GM19099 (cell line): ENCODE results near the gene DLGAP3.
A peak's percentile ranks its signal among the peaks of the same experiment; 100 is the strongest.

Experiments
- POLR2A ChIP-seq: IDR thresholded peaks from 3 replicates; pipeline ENCODE4 v1.6.1; 2011; ENCODE audit warnings: low read depth; ENCODE audit not compliant: insufficient read length; ENCODE audit errors: extremely low read depth

The DLGAP3 gene

GRCh38 chr1:34865981-34866761, 63.3 kb downstream of the DLGAP3 start:
- peak; percentile 80 for TF ChIP-seq POLR2A

DNA sequence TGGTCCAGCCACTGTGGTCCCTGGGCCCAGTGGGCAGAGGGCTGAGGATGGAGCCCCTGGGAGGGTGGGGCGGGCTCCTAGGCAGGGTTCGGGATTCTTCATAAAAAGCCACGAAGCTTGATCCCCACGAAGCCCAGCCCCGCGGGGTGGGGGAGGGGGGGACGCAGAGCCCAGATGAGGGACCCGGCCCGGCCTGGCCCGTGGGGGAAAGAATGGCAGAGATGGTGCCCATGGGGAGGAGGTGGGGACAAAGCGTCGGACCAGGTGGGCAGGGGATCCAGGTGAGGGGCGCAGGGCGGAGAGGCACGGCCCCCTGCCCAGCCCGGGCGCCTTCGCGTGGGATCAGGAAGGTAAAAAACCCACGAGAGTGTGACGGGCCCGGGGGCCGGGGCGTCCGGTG, 63.9 kb downstream of the DLGAP3 start:
- TF ChIP-seq POLR2A: no peak

DNA sequence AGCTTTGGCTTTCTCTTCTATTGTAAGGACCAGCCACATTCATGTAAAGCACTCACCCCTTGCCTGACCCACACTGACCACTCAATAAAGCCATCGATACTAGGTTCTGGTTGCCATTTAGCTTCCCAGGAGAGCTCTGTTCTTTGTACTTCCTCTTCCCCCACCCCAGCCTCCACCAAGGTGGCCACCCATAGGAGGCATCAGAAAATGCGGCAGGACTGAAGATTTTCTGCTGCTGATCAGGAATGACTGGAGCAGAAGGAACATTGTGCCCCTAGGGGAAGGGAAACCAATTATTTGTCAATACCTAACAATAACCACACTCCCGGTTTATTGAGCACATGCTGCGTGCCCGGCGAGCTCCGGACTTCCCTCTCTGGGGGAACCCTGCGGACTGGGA, 64.7 kb downstream of the DLGAP3 start:
- TF ChIP-seq POLR2A: no peak

DNA sequence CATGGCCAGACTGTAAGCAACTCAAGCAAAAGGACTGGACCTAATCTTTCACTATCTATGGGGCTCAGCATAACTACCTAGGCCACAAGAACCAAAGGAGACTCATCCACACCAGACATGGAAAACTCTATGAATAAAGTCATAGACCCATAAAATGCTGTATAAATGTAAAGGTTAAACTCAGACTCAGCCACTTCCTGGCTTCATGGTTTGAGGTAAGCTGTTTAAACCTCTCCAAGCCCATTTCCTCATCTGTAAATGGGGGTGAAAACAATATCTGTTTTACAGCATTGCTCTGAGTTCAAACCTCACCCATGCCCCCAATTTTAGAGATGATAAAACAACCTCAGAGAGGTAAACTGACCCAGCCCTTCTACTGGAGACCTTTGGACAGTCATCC, 65.9 kb downstream of the DLGAP3 start:
- no peak for TF ChIP-seq POLR2A

DNA sequence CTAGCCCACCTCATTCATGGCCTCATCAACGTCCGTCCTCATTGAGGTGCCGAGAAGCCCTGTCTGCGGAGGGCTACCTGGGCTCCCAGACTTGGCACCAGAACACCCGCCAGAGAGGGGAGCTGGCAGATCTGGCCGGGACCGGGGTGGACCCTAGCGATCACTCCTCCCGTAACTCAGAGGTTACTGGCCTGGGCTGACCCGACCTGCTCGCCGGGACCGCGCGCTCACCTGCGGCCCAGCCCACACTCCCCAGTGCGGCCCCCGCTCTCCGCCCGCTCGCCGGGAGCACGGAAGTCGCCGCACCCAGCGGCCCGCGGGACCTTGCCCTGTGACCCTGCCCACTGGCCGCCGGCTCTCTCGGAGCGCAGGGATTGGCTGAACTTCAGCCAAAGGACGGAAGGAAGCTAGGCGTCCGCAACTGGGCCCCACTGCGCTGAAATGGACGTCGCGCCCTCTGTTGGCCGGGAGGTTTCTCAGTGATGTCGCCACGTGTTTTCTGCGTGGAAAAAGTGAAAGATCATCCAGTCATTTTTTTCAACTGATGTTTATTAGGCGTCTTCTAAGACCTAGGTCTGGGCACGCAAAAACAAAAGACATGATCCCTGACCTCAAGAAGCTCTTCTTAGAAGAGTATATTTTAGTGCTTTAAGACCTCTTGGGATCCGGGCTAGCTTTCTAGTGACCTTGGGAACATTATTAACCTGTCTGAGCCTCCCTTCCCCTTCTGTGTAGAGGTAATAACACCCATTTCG, 69.8 kb downstream of the DLGAP3 start, which contains the start of gene SMIM12:
Gene SMIM12 (minus strand): TSS at position 304 of the 755 bp plus-strand sequence. CDS start 3,772 bp downstream, outside the sequence.
- peak; percentile 98 for TF ChIP-seq POLR2A

- TF ChIP-seq POLR2A: no peak
These were observed 70.5 kb downstream of the DLGAP3 start for GRCh38 chr1:34858901-34859445.

DNA sequence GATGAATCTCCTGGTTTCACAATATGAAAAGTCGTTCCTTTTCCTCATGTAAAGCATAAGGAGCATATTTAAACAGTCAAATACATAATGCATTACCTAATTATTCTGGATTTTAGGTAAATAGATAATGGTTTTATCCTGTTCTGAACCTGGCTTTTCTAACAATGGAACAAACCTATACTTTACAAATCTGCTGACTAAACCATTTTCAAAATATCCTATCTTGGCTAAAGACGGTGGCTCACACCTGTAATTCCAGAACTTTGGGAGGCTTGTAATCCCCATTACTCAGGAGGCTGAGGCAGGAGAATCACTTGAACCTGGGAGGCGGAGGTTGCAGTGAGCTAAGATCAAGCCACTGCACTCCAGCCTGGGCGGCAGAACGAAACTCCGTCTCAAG, 72.8 kb downstream of the DLGAP3 start:
- TF ChIP-seq POLR2A: no peak

DNA sequence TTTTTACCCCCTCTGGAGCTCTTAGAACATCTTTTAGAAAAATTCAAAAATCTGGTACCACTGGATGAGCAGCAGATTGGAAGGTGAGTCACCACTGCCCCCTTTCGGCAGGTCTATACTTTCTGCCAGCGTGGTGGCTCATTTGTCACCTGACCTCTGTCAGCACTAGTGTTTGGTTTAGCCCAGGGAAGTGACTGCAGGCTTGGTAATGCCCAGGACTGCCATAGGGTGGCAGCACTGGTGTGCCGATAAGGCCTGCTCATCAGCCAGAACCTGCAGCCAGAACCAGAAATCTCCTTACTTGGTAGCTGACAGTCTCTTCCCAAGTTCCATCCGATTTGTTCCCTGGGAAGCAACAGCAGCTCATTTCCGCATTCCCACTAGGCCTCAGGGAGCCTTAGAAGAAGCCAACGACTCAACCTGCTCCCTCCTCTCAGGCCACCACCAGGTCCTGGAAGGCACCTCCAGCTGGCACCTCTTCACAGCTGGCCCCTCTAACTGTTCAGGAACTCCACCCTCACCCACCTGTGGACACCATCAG, 76.7 kb downstream of the DLGAP3 start:
- no peak for TF ChIP-seq POLR2A

GRCh38 chr1:34851431-34852105, 77.9 kb downstream of the DLGAP3 start:
- no peak for TF ChIP-seq POLR2A

- TF ChIP-seq POLR2A: no peak
These were observed 79.1 kb downstream of the DLGAP3 start for GRCh38 chr1:34850382-34850781.

- no peak for TF ChIP-seq POLR2A
These were observed 82.4 kb downstream of the DLGAP3 start for GRCh38 chr1:34847094-34847493.

DNA sequence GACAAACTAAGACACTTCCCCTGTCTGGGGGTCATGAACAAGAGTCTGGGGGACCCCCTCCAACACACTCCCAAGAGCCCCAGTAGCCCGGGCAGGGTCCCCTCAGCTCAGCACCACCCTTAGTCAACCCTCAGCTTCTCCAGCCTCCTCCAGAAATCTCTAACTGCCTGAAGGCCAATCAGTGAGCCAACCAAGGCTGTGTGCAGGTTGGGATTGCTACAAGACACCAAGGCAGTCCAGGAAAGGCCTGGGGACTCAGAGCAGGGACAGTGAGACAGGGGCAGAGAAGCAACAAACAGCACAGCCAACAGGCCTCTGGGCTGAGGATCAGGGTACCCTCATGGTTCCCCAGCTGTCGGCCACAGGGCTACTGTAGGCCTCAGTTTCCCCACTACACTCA, 83.2 kb downstream of the DLGAP3 start:
- TF ChIP-seq POLR2A: no peak

DNA sequence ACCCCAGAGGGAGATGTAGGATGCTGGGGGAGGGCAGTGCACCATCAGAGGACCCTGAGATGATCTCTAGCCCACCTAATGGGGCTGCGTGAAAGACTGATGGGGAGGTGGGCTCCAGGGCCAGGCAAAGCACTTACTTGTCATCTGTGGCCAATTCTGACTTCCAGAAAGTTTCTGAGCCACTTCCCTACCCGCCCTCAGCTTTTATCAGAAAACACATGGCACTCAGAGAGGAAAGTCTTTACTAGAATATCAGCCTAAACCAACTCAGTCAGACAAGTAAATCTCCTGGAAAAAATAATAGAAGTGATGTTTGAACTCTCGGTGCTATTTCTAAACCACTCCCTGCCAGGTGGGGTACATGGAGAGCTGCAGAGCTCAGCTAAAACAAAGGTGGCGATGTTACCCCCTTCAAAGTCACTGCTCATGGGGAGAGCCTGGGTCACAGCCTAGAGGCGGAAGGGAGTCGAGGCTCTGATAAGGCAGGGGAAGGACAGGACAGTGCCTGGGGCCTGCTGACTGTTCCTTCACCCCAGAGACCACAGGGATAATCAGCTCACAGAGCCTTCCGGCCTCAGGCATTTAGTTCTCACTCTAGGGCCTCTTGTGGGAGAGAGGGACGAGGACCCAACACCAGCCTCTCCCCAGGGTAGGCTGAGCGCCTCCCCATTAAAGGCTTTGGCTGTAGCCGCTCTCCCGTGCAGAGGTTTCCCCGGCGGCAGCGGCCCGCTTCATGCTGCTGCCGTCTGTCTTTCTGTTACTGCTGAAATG, 84.1 kb downstream of the DLGAP3 start:
- no peak for TF ChIP-seq POLR2A

DNA sequence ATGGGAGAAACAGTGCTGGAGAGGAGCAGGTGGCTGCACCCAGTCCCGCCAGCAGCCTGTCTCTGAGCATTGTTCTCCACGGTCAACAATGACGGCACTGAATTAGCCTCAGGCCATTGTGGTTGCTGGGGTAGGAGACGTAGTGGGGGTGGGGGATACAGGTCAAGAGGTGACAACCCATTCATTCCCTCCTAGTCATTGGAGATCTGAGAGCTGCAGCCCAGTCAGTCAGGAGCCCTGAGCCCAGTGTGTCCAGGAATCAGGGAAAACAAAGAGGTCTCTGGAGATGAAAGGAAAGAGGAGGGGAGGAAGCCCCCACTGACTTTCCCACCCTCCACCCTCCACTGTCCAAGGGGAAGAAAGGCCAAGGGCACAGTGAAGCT, 85.2 kb downstream of the DLGAP3 start:
- no peak for TF ChIP-seq POLR2A

GRCh38 chr1:34843392-34844251, 85.8 kb downstream of the DLGAP3 start:
- TF ChIP-seq POLR2A: no peak
